Upper lobe of right lung (tissue), 1 donor: ENCODE results near the gene SLC9A8. TPM values are rescaled to one million over a fixed set of nuclear protein-coding genes. Genes with fewer than 3 reads are reported as not detected.

Experiments used
- ATAC-seq: fragments of 200-7000 bp; cut with Tn5 transposase; one replicate; pipeline ENCODE4 v1.9.1; 2020; ENCODE audit warnings: mild to moderate bottlenecking, moderate library complexity
- DNase-seq: peaks from one replicate; pipeline ENCODE4 v3.0.0-alpha.2; 2020
- H3K27ac ChIP-seq: fragments of 200-600 bp; one replicate; pipeline ENCODE4 v1.8.0; 2022
- H3K27me3 ChIP-seq: fragments of 200-600 bp; one replicate; pipeline ENCODE4 v1.8.0; 2022; ENCODE audit warnings: mild to moderate bottlenecking
- H3K36me3 ChIP-seq: fragments of 200-600 bp; one replicate; pipeline ENCODE4 v1.8.0; 2022
- H3K4me1 ChIP-seq: fragments of 200-600 bp; one replicate; pipeline ENCODE4 v1.8.0; 2022
- H3K4me3 ChIP-seq: fragments of 200-600 bp; one replicate; pipeline ENCODE4 v1.8.0; 2022; ENCODE audit warnings: mild to moderate bottlenecking
- H3K9me3 ChIP-seq: fragments of 200-600 bp; one replicate; pipeline ENCODE4 v1.8.0; 2022
- CTCF ChIP-seq: fragments of 200-600 bp; IDR thresholded peaks from one replicate; pipeline ENCODE4 v1.8.0; 2022; ENCODE audit warnings: antibody characterized with exemption
- intact Hi-C: fragments of 100-400 bp; cut with DNase I; formaldehyde crosslinking; loops from one replicate; pipeline ENCODE4 v1.11.0; 2022
- total RNA-seq: library from RNA; stranded (reverse); fragmentation: NEBNext Ultra II Directional; extraction: Animal tissue kit (Norgen Biotek cat#: 25700); gene quantifications from one replicate; pipeline ENCODE4 v1.2.1, GENCODE V29; 2021
- donor health status: DM: no; HTN: yes; CAD: no; lungs with severe emphysema.

SLC9A8 gene
- total RNA-seq, 1 donor from 2014 or later, result 15.0 TPM

DNA sequence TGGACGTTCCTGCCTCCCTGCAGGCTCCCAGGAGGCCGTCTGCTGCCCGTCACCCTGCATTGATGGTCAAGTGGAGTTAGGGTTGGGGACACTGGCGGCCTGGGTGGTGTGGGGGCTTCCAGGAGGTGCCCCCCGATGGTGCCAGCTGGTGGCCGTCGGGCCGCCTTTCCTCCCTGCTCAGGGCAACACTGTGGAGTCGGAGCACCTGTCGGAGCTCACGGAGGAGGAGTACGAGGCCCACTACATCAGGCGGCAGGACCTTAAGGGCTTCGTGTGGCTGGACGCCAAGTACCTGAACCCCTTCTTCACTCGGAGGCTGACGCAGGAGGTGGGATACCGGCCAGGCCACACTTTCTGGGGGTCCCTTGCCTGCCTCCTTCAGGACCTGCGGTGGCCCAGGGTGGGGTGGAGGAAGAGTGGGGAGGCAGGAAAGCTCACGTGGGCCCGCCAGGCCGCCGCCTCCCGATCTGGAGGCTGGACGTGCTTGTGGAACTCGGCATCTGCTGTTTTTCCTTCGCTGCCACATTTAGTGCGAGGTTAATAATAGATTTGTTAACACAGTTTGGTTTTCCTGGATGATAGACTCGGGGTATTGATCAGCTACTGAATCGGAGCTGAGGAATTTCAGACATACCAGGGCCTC, 74.1 kb downstream of the SLC9A8 start:
- Histone ChIP-seq H3K4me1 (peaks cover 40% of the 10 kb centered on the region), H3K9me3 (no peaks in the 10 kb centered on the region), H3K27me3 (no peaks in the 10 kb centered on the region), H3K4me3 (no peak overlapping the region), H3K27ac (peak overlapping the region; percentile 68), H3K36me3 (peaks cover 37% of the 10 kb centered on the region)
- no peak for TF ChIP-seq CTCF
- ATAC-seq (no peak), DNase-seq (no peak)
- intact Hi-C loops, result no loop called here

DNA sequence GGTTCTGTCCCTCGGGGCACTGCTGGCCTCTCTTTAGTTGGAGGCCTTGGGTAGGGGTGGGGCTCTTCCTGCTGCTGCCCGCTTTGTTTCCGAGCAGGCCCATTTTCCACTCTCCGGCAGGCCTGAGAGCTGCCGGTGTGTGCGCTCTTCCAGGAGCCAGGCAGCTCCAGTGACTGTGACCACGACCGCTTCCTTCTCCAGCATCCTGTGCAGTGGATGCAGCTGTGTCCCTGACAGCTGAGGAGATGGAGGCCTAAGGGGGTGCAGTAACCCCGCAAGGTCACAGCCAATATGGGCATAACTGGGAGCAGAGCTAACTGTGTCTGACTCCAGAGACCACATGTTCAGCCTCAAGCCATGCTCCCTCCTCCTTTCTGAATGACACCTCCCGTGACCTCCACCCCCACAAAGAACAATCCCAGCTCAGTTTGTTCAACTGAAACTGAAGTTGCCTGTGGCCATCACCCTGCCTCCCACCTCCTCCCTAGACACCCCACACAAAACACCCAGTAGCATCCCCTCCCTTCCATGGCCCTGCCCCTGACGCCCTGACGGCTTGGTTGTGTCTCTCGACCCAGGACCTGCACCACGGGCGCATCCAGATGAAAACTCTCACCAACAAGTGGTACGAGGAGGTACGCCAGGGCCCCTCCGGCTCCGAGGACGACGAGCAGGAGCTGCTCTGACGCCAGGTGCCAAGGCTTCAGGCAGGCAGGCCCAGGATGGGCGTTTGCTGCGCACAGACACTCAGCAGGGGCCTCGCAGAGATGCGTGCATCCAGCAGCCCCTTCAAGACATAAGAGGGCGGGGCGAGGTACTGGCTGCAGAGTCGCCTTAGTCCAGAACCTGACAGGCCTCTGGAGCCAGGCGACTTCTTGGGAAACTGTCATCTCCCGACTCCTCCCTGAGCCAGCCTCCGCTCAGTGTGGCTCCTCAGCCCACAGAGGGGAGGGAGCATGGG, 74.9 kb downstream of the SLC9A8 start:
- H3K4me3 ChIP-seq, result no peak overlapping the region
- H3K4me1 ChIP-seq, result peaks cover 46% of the 10 kb centered on the region
- intact Hi-C loops, result no loop called here
- H3K36me3 ChIP-seq, result peaks cover 32% of the 10 kb centered on the region
- H3K27me3 ChIP-seq, result no peaks in the 10 kb centered on the region
- ATAC-seq, result peak; percentile 5
- DNase-seq, result no peak
- H3K9me3 ChIP-seq, result no peaks in the 10 kb centered on the region
- peak overlapping the region; percentile 68 for H3K27ac ChIP-seq
- no peak for TF ChIP-seq CTCF

DNA sequence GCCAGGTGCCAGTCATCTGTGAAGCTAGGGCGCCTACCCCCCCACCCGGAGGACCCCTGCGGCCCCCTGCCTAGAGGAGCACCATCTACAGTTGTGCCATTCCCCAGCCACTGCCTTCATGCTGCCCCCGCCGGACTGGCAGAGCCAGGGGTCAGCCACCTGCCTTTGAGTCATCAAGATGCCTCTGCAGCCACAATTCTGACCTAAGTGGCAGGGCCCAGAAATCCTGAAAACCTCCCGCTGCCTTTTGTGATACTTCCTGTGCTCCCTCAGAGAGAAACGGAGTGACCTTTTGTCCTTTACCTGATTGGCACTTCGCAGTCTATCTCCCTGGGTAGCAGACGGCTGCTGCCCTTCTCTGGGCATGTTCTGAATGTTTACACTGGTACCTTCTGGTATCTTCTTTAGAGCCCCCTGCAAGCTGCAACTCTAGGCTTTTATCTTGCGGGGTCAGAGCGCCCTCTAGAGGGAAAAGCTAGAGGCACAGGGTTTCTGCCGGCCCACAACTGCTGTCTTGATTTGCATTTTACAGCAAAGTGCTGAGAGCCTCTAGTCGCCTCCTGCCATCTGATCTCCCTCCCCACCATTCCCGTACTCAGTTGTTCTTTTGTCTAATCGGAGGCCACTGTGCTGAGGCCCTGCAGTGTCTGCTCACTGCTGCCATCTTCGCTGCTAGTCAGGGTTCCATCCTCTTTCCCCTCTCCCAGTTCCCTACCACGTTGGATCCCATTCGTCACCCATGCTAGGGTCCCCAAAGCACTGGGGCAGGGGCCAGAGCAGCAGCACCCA, 75.8 kb downstream of the SLC9A8 start:
- ATAC-seq (peak; percentile 35), DNase-seq (no peak)
- peaks cover 54% of the 10 kb centered on the region for H3K4me1 ChIP-seq

GRCh38 chr20:49889001-49889934, 76.6 kb downstream of the SLC9A8 start:
- ATAC-seq (no peak), DNase-seq (no peak)
- no peaks in the 10 kb centered on the region for H3K9me3 ChIP-seq
- no peaks in the 10 kb centered on the region for H3K27me3 ChIP-seq
- H3K4me3 ChIP-seq, result no peak overlapping the region
- TF ChIP-seq CTCF, result no peak
- peak overlapping the region; percentile 25 for H3K27ac ChIP-seq
- H3K4me1 ChIP-seq, result peaks cover 61% of the 10 kb centered on the region
- H3K36me3 ChIP-seq, result peaks cover 22% of the 10 kb centered on the region
- intact Hi-C loops, result no loop called here

More for the DNA sequence above, 75.8 kb downstream of the SLC9A8 start:
- TF ChIP-seq CTCF, result peak; percentile 70
- no peaks in the 10 kb centered on the region for H3K9me3 ChIP-seq
- H3K36me3 ChIP-seq, result peaks cover 29% of the 10 kb centered on the region
- peak overlapping the region; percentile 68 for H3K27ac ChIP-seq
- no peaks in the 10 kb centered on the region for H3K27me3 ChIP-seq
- H3K4me3 ChIP-seq, result no peak overlapping the region
- intact Hi-C loops, result no loop called here
